HG02678 (cell line): ENCODE data around the gene RPH3AL.

Experiments used
- ATAC-seq: cut with Tn5 transposase; IDR thresholded peaks from one replicate; pipeline ENCODE4 v1.9.1; 2021; ENCODE audit warnings: mild to moderate bottlenecking, moderate library complexity; ENCODE audit not compliant: unreplicated experiment

RPH3AL gene

GRCh38 chr17:303168-303567 lies 49.4 kb downstream of the RPH3AL start:
- no peak for ATAC-seq

- ATAC-seq, result no peak
These were observed 50.3 kb downstream of the RPH3AL start for GRCh38 chr17:302300-302698.

- no peak for ATAC-seq
These were observed 50.8 kb downstream of the RPH3AL start for GRCh38 chr17:301681-302299.

GRCh38 chr17:300881-301280 lies 51.7 kb downstream of the RPH3AL start:
- ATAC-seq, result no peak

GRCh38 chr17:299546-299945 lies 53.1 kb downstream of the RPH3AL start:
- no peak for ATAC-seq

- no peak for ATAC-seq
These were observed 53.7 kb downstream of the RPH3AL start for GRCh38 chr17:298791-299450.

GRCh38 chr17:297758-298157 lies 54.8 kb downstream of the RPH3AL start:
- no peak for ATAC-seq

GRCh38 chr17:296906-297690 lies 55.5 kb downstream of the RPH3AL start:
- ATAC-seq, result no peak

- ATAC-seq, result no peak
These were observed 56.2 kb downstream of the RPH3AL start for GRCh38 chr17:296379-296778.

- no peak for ATAC-seq
These were observed 59.9 kb downstream of the RPH3AL start for GRCh38 chr17:292531-293382.

- ATAC-seq, result no peak
These were observed 60.6 kb downstream of the RPH3AL start for GRCh38 chr17:292016-292415.

GRCh38 chr17:291587-291986 lies 61.0 kb downstream of the RPH3AL start:
- ATAC-seq, result no peak

- no peak for ATAC-seq
These were observed 62.0 kb downstream of the RPH3AL start for GRCh38 chr17:290626-291025.

- ATAC-seq, result no peak
These were observed 62.5 kb downstream of the RPH3AL start for GRCh38 chr17:290121-290521.

GRCh38 chr17:289409-289808 lies 63.2 kb downstream of the RPH3AL start:
- no peak for ATAC-seq

- ATAC-seq, result no peak
These were observed 63.7 kb downstream of the RPH3AL start for GRCh38 chr17:288802-289356.

- no peak for ATAC-seq
These were observed 66.0 kb downstream of the RPH3AL start for GRCh38 chr17:286571-286970.

GRCh38 chr17:285751-286422 lies 66.7 kb downstream of the RPH3AL start:
- ATAC-seq, result no peak

- ATAC-seq, result no peak
These were observed 67.8 kb downstream of the RPH3AL start for GRCh38 chr17:284676-285355.
